ENCODE data around the gene CBX4. TPM values are rescaled to one million over a fixed set of nuclear protein-coding genes. Genes with fewer than 3 reads are reported as not detected.

The CBX4 gene
- total and polyA plus RNA-seq, 2 of the 13 experiments (the other 11 are each of a cell fraction or from before 2014, with no cell fraction given) = 25.8 to 50.8 TPM

GRCh38 chr17:79811011-79811867, 28.0 kb downstream of the CBX4 start (continued):
- TF ChIP-seq, protein P1, sequence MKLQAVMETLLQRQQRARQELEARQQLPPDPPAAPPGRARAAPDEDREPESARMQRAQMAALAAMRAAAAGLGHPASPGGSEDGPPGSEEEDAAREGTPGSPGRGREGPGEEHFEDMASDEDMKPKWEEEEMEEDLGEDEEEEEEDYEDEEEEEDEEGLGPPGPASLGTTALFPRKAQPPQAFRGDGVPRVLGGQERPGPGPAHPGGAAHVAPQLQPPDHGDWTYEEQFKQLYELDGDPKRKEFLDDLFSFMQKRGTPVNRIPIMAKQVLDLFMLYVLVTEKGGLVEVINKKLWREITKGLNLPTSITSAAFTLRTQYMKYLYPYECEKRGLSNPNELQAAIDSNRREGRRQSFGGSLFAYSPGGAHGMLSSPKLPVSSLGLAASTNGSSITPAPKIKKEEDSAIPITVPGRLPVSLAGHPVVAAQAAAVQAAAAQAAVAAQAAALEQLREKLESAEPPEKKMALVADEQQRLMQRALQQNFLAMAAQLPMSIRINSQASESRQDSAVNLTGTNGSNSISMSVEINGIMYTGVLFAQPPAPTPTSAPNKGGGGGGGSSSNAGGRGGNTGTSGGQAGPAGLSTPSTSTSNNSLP (IDR thresholded peaks at IDR 0.05; ENCODE audit: low read depth, low read length) = no peak
- no peak for TF ChIP-seq NCOA5 (CRISPR knock-in tag; IDR thresholded peaks at IDR 0.05)
- no peak for TF ChIP-seq KLF6 (CRISPR knock-in tag; IDR thresholded peaks at IDR 0.05)
- TF ChIP-seq, protein P2, sequence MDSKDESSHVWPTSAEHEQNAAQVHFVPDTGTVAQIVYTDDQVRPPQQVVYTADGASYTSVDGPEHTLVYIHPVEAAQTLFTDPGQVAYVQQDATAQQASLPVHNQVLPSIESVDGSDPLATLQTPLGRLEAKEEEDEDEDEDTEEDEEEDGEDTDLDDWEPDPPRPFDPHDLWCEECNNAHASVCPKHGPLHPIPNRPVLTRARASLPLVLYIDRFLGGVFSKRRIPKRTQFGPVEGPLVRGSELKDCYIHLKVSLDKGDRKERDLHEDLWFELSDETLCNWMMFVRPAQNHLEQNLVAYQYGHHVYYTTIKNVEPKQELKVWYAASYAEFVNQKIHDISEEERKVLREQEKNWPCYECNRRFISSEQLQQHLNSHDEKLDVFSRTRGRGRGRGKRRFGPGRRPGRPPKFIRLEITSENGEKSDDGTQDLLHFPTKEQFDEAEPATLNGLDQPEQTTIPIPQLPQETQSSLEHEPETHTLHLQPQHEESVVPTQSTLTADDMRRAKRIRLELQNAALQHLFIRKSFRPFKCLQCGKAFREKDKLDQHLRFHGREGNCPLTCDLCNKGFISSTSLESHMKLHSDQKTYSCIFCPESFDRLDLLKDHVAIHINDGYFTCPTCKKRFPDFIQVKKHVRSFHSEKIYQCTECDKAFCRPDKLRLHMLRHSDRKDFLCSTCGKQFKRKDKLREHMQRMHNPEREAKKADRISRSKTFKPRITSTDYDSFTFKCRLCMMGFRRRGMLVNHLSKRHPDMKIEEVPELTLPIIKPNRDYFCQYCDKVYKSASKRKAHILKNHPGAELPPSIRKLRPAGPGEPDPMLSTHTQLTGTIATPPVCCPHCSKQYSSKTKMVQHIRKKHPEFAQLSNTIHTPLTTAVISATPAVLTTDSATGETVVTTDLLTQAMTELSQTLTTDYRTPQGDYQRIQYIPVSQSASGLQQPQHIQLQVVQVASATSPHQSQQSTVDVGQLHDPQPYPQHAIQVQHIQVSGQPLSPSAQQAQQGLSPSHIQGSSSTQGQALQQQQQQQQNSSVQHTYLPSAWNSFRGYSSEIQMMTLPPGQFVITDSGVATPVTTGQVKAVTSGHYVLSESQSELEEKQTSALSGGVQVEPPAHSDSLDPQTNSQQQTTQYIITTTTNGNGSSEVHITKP (CRISPR knock-in tag; IDR thresholded peaks at IDR 0.05; ENCODE audit: low read depth) = 0 out of 2 replicates have a peak, but pooled peaks have one; percentile 15
- TF ChIP-seq, protein P3, sequence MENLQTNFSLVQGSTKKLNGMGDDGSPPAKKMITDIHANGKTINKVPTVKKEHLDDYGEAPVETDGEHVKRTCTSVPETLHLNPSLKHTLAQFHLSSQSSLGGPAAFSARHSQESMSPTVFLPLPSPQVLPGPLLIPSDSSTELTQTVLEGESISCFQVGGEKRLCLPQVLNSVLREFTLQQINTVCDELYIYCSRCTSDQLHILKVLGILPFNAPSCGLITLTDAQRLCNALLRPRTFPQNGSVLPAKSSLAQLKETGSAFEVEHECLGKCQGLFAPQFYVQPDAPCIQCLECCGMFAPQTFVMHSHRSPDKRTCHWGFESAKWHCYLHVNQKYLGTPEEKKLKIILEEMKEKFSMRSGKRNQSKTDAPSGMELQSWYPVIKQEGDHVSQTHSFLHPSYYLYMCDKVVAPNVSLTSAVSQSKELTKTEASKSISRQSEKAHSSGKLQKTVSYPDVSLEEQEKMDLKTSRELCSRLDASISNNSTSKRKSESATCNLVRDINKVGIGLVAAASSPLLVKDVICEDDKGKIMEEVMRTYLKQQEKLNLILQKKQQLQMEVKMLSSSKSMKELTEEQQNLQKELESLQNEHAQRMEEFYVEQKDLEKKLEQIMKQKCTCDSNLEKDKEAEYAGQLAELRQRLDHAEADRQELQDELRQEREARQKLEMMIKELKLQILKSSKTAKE (CRISPR knock-in tag; IDR thresholded peaks at IDR 0.05; ENCODE audit: borderline replicate concordance) = no peak
- TF ChIP-seq ZNF263 (CRISPR knock-in tag; IDR thresholded peaks at IDR 0.05) = no peak
- TF ChIP-seq RCOR2 (CRISPR knock-in tag; IDR thresholded peaks at IDR 0.05) = no peak
- TF ChIP-seq NR3C1 (CRISPR knock-in tag; IDR thresholded peaks at IDR 0.05) = 0 out of 2 replicates have a peak, but pooled peaks have one; percentile 33
- no peak for TF ChIP-seq ZEB1 (IDR thresholded peaks at IDR 0.05; ENCODE audit: insufficient replicate concordance, low read depth)
- no peak for TF ChIP-seq TEF (CRISPR knock-in tag; IDR thresholded peaks at IDR 0.05)
- TF ChIP-seq, protein P4, sequence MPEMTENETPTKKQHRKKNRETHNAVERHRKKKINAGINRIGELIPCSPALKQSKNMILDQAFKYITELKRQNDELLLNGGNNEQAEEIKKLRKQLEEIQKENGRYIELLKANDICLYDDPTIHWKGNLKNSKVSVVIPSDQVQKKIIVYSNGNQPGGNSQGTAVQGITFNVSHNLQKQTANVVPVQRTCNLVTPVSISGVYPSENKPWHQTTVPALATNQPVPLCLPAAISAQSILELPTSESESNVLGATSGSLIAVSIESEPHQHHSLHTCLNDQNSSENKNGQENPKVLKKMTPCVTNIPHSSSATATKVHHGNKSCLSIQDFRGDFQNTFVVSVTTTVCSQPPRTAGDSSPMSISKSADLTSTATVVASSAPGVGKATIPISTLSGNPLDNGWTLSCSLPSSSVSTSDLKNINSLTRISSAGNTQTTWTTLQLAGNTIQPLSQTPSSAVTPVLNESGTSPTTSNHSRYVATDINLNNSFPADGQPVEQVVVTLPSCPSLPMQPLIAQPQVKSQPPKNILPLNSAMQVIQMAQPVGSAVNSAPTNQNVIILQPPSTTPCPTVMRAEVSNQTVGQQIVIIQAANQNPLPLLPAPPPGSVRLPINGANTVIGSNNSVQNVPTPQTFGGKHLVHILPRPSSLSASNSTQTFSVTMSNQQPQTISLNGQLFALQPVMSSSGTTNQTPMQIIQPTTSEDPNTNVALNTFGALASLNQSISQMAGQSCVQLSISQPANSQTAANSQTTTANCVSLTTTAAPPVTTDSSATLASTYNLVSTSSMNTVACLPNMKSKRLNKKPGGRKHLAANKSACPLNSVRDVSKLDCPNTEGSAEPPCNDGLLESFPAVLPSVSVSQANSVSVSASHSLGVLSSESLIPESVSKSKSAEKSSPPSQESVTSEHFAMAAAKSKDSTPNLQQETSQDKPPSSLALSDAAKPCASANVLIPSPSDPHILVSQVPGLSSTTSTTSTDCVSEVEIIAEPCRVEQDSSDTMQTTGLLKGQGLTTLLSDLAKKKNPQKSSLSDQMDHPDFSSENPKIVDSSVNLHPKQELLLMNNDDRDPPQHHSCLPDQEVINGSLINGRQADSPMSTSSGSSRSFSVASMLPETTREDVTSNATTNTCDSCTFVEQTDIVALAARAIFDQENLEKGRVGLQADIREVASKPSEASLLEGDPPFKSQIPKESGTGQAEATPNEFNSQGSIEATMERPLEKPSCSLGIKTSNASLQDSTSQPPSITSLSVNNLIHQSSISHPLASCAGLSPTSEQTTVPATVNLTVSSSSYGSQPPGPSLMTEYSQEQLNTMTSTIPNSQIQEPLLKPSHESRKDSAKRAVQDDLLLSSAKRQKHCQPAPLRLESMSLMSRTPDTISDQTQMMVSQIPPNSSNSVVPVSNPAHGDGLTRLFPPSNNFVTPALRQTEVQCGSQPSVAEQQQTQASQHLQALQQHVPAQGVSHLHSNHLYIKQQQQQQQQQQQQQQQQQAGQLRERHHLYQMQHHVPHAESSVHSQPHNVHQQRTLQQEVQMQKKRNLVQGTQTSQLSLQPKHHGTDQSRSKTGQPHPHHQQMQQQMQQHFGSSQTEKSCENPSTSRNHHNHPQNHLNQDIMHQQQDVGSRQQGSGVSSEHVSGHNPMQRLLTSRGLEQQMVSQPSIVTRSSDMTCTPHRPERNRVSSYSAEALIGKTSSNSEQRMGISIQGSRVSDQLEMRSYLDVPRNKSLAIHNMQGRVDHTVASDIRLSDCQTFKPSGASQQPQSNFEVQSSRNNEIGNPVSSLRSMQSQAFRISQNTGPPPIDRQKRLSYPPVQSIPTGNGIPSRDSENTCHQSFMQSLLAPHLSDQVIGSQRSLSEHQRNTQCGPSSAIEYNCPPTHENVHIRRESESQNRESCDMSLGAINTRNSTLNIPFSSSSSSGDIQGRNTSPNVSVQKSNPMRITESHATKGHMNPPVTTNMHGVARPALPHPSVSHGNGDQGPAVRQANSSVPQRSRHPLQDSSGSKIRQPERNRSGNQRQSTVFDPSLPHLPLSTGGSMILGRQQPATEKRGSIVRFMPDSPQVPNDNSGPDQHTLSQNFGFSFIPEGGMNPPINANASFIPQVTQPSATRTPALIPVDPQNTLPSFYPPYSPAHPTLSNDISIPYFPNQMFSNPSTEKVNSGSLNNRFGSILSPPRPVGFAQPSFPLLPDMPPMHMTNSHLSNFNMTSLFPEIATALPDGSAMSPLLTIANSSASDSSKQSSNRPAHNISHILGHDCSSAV (CRISPR knock-in tag; IDR thresholded peaks at IDR 0.05; ENCODE audit: borderline replicate concordance) = no peak
